ENCODE data around the gene CACNB1. TPM values are rescaled to one million over a fixed set of nuclear protein-coding genes. Genes with fewer than 3 reads are reported as not detected.

Gene CACNB1
- polyA plus RNA-seq, 1 donor (not counting 4 experiments of a cell fraction or from before 2014, with no cell fraction given), result 4.0 TPM

DNA sequence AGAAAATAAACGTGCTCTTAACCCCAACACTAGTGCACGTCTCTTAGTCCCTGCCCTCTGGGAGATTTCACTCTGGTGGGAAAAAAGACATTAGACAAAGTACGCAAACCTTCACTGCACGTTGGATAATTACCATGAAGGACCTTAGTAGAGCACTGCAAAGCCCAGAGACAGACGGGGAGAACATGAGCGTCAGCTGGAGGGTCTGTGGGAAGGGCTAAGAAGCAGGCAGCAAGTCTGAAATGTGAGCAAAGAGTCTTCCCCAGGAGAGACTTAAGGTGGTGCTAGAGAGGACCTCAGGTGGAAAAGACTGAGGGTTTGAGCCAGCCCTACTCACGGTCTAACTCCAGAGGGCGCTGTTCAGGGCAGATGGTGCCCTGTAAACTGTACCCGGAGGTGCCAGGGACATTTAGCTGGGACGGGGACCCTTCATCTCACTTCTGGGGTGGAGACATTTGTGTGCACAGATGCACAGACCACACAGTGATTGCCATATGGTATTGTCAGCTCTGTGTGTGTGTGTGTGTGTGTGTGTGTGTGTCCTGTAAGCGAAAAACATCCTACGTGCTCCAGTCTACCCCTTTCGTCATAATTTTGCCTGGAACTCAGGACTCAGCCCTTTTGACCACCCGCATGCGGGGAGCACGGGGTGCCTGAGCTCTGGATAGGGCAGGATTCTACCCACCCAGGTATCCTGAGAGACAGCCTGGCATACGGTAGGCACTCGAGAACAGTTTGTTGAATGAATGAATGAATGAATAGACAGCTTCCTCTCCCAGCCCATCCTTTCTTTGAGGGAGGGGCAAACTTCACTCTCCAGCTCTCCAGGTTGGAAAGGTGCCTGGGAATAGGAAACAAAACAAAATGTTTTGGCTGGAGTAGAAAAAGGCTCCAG, 38.3 kb upstream of the CACNB1 start:
- H3K9me1 ChIP-seq (ENCODE audit: control insufficient read depth, extremely low read depth, insufficient read depth, low read length), result no peaks in the 10 kb centered on the region
- H3K4me2 ChIP-seq (ENCODE audit: control insufficient read depth, extremely low read depth, insufficient read depth, low read depth, low read length), result peak overlapping the region; percentile 29
- peaks cover 3% of the 10 kb centered on the region for H3K4me1 ChIP-seq (ENCODE audit: control insufficient read depth, extremely low read depth, insufficient read depth, low read length)
- H3K27ac ChIP-seq (ENCODE audit: control insufficient read depth, insufficient read depth, low read length), result no peak overlapping the region
- dilution Hi-C loops (cut with MboI; ENCODE audit: extremely low pct_ligation_motif_present, low sequenced_read_pairs), result no loop called here
- TF ChIP-seq, protein P1, sequence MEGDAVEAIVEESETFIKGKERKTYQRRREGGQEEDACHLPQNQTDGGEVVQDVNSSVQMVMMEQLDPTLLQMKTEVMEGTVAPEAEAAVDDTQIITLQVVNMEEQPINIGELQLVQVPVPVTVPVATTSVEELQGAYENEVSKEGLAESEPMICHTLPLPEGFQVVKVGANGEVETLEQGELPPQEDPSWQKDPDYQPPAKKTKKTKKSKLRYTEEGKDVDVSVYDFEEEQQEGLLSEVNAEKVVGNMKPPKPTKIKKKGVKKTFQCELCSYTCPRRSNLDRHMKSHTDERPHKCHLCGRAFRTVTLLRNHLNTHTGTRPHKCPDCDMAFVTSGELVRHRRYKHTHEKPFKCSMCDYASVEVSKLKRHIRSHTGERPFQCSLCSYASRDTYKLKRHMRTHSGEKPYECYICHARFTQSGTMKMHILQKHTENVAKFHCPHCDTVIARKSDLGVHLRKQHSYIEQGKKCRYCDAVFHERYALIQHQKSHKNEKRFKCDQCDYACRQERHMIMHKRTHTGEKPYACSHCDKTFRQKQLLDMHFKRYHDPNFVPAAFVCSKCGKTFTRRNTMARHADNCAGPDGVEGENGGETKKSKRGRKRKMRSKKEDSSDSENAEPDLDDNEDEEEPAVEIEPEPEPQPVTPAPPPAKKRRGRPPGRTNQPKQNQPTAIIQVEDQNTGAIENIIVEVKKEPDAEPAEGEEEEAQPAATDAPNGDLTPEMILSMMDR (optimal IDR thresholded peaks at IDR 0.05 in 1 of 3, IDR thresholded peaks at IDR 0.05 in 1 of 3, conservative IDR thresholded peaks at IDR 0.05 in 1 of 3; ENCODE audit: extremely low read depth in 1 of 3, insufficient read depth in 2 of 3, low read length in 3 of 3), result peak; percentile 91 to 99 (median 96)
- TF ChIP-seq EZH2 (IDR thresholded peaks at IDR 0.05; ENCODE audit: low read length), result no peak
- H4K20me1 ChIP-seq (ENCODE audit: control insufficient read depth, extremely low read depth, insufficient read depth, low read length), result no peaks in the 10 kb centered on the region
- no peaks in the 10 kb centered on the region for H3K36me3 ChIP-seq (ENCODE audit: control insufficient read depth in 2 of 2, extremely low read depth in 1 of 2, insufficient read depth in 2 of 2, low read length in 2 of 2)
- no peaks in the 10 kb centered on the region for H3K79me2 ChIP-seq (ENCODE audit: control insufficient read depth, insufficient read depth, low read length)
- H2AFZ ChIP-seq (ENCODE audit: control insufficient read depth, low read length), result no peak overlapping the region
- no peaks in the 10 kb centered on the region for H3K9me3 ChIP-seq (ENCODE audit: control insufficient read depth, low read depth, low read length)
- H3K27me3 ChIP-seq (ENCODE audit: control insufficient read depth, extremely low read depth, insufficient read depth, low read length), result peaks cover 11% of the 10 kb centered on the region
- no peak overlapping the region for H3K9ac ChIP-seq (ENCODE audit: control insufficient read depth, extremely low read depth, insufficient read depth, low read length)
- H3K4me3 ChIP-seq (ENCODE audit: control insufficient read depth in 2 of 3, extremely low read depth in 1 of 3, insufficient read depth in 2 of 3, low read depth in 1 of 3, low read length in 3 of 3), result no peak overlapping the region
- peak; percentile 85 for FAIRE-seq
- DNase-seq (ENCODE audit: low read depth, low spot score), result no peak

DNA sequence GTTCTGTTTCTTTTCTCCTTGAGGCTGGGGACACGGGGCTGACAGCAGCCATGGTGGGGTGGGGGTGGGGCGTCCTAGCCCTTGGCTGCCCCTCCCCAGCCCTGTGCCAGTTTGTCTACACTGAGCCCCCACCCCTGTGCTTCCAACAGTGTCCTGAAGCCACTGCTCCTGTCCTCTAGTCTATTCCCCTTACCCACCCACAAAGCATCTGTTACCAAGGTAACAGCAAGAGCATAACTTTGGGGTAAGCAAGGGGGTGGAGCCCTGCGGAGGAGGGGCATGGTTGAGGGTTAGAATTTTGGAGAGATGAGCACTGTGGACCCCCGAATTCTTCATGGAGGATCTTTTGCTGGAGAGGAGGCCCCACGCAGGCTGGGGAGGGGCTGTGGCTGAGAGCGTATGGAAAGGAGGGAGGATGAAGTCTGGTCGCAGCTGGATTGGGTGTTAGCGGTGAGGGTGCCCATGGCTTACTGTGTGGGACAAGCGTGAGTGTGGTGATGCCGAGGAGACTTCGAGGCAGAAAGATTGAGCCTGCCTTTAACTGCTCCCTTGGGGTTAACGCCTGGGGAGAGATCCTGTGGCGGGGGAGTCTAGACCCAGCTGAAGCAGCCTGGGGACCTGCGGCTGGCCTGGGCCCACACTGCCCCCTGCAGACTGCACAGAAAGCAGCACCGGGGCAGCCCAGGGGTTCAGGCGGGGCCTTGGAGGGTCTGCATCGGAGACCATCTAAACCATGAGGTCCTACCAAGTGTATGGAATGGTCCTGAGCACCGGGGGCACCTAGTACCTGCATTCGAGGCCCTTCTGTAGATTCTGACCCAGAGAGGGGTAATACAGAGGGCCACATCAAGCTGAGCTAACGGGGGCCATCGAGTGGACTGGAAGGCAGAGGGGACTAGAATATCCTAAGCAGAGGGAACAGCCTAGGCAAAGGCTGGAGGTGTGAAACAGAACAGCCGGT, 34.4 kb upstream of the CACNB1 start:
- no peak for TF ChIP-seq EZH2 (IDR thresholded peaks at IDR 0.05; ENCODE audit: low read length)
- TF ChIP-seq, protein P1 (optimal IDR thresholded peaks at IDR 0.05 in 1 of 3, IDR thresholded peaks at IDR 0.05 in 1 of 3, conservative IDR thresholded peaks at IDR 0.05 in 1 of 3; ENCODE audit: extremely low read depth in 1 of 3, insufficient read depth in 2 of 3, low read length in 3 of 3), result peak; percentile 53 to 87 (median 71)
- Histone ChIP-seq H3K9ac (ENCODE audit: control insufficient read depth, extremely low read depth, insufficient read depth, low read length) (no peak overlapping the region), H2AFZ (ENCODE audit: control insufficient read depth, low read length) (no peak overlapping the region), H3K9me3 (ENCODE audit: control insufficient read depth, low read depth, low read length) (no peaks in the 10 kb centered on the region), H3K4me2 (ENCODE audit: control insufficient read depth, extremely low read depth, insufficient read depth, low read depth, low read length) (no peak overlapping the region), H3K27me3 (ENCODE audit: control insufficient read depth, extremely low read depth, insufficient read depth, low read length) (peaks cover 26% of the 10 kb centered on the region), H3K27ac (ENCODE audit: control insufficient read depth, insufficient read depth, low read length) (no peak overlapping the region), H4K20me1 (ENCODE audit: control insufficient read depth, extremely low read depth, insufficient read depth, low read length) (no peaks in the 10 kb centered on the region), H3K9me1 (ENCODE audit: control insufficient read depth, extremely low read depth, insufficient read depth, low read length) (no peaks in the 10 kb centered on the region), H3K4me1 (ENCODE audit: control insufficient read depth, extremely low read depth, insufficient read depth, low read length) (no peaks in the 10 kb centered on the region), H3K4me3 (ENCODE audit: control insufficient read depth in 2 of 3, extremely low read depth in 1 of 3, insufficient read depth in 2 of 3, low read depth in 1 of 3, low read length in 3 of 3) (no peak overlapping the region), H3K36me3 (ENCODE audit: control insufficient read depth in 2 of 2, extremely low read depth in 1 of 2, insufficient read depth in 2 of 2, low read length in 2 of 2) (no peaks in the 10 kb centered on the region), H3K79me2 (ENCODE audit: control insufficient read depth, insufficient read depth, low read length) (no peaks in the 10 kb centered on the region)
- FAIRE-seq (no peak), DNase-seq (ENCODE audit: low read depth, low spot score) (no peak)
- dilution Hi-C loops (cut with MboI; ENCODE audit: extremely low pct_ligation_motif_present, low sequenced_read_pairs), result no loop called here

Measured in keratinocyte (primary cell).